ENCODE measurements around the gene YAP1. TPM values are rescaled to one million over a fixed set of nuclear protein-coding genes. Genes with fewer than 3 reads are reported as not detected.
A peak's percentile ranks its signal among the peaks of the same experiment; 100 is the strongest.

The YAP1 gene
- total and polyA plus RNA-seq, 2 experiments from 2014 or later = 11.9 to 136 TPM

DNA sequence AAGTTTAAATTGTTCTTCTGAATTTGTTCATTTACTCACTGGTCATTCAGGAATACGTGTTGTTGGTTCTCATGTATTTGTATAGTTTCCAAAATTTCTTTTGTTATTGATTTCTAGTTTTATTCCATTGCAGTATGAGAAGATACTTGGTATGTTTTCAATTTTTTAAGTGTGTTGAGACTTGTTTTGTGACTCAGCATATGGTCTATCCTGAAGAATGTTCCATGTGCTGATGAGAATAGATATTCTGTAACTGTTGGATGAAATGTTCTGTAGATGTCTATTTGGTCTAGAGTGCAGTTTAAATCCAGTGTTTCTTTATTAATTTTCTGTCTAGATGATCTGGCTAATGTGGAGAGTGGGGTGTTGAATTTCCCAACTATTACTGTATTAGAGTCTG lies 39.5 kb upstream of the YAP1 start:
- Histone ChIP-seq H3K4me2 (ENCODE audit: unreplicated experiment) (no peak overlapping the region), H3K27me3 (replicated peaks; ENCODE audit: insufficient read depth) (no peaks in the 10 kb centered on the region), H3K36me3 (ENCODE audit: low read depth) (0 out of 2 replicates have a peak, but pooled peaks cover 8% of the 10 kb centered on the region), H3F3A (ENCODE audit: insufficient read depth) (no peaks in the 10 kb centered on the region), H2AFZ (no peak overlapping the region), H3K9me3 (ENCODE audit: low read depth) (no peaks in the 10 kb centered on the region), H3K9me2 (ENCODE audit: insufficient read depth) (no peaks in the 10 kb centered on the region), H3K27ac (no peak overlapping the region), H3K9ac (no peak overlapping the region), H3K79me2 (ENCODE audit: insufficient read depth) (no peaks in the 10 kb centered on the region), H3K4me1 (ENCODE audit: insufficient read depth) (no peaks in the 10 kb centered on the region), H4K20me1 (ENCODE audit: insufficient read depth) (no peaks in the 10 kb centered on the region), H3K4me3 (no peak overlapping the region)
- in situ Hi-C loops (cut with MboI) = no loop called here
- TF ChIP-seq EZH2phosphoT487 (IDR thresholded peaks at IDR 0.05; ENCODE audit: insufficient read depth, low read depth) (no peak), EZH2 (IDR thresholded peaks at IDR 0.05; ENCODE audit: insufficient read depth, poor library complexity, severe bottlenecking) (no peak)
- WGBS, 2 experiments (ENCODE audit: low coverage in 1 of 2, low lambda C conversion rate in 2 of 2, missing lambda C conversion rate in 2 of 2) = 67 to 70% methylated on average over 1 of the region's 1 CpG
- DNase-seq = no peak

DNA sequence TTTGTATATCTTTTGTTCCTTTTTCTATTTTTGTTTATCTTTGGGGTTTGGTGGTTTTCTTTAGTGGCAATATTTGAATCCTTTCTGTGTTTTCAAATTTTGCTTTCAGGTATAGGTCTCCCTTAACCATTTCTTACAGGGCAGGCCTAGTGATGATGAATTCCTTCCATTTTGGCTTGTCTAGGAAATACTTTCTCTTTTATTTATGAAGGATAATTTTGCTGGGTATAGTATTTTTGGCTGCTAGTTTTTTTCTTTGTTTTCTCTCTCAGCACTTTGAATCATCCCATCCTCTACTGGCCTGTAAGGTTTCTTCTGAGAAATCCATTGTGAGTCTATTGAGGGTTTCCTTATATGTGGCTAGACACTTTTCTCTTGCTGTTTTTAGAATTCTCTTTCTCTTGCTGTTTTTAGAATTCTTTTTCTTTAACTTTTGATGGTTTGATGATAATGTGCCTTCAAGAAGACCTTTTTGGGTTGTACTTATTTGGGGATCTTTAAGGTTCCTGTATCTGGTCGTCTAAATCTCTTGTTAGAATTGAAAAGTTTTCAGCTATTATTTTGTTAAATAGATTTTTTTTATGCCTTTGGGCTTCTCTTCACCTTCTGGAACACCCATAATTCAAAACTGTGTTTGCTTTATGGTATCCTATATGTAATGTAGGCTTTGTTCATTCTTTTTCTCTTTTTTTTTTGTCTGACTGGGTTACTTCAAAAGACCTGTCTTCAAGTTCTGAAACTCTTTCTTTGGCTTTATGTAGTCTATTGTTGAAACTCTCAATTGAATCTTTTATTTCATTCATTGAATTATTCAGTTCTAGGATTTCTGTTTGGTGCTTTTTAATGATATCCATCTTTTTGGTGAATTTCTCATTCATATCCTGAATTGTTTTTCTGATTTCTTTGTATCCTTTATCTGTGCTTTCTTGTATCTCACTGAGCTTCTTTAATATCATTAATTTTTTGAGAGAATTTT lies 38.5 kb upstream of the YAP1 start:
- 43 to 45% methylated on average over 1 of the region's 1 CpG for WGBS, 2 experiments (ENCODE audit: low coverage in 1 of 2, low lambda C conversion rate in 2 of 2, missing lambda C conversion rate in 2 of 2)
- H2AFZ ChIP-seq = no peak overlapping the region
- H4K20me1 ChIP-seq (ENCODE audit: insufficient read depth) = no peaks in the 10 kb centered on the region
- H3F3A ChIP-seq (ENCODE audit: insufficient read depth) = no peaks in the 10 kb centered on the region
- no peaks in the 10 kb centered on the region for H3K27me3 ChIP-seq (replicated peaks; ENCODE audit: insufficient read depth)
- no peaks in the 10 kb centered on the region for H3K79me2 ChIP-seq (ENCODE audit: insufficient read depth)
- H3K4me3 ChIP-seq = no peak overlapping the region
- DNase-seq = no peak
- no peaks in the 10 kb centered on the region for H3K4me1 ChIP-seq (ENCODE audit: insufficient read depth)
- in situ Hi-C loops (cut with MboI) = no loop called here
- H3K9me2 ChIP-seq (ENCODE audit: insufficient read depth) = no peaks in the 10 kb centered on the region
- H3K9me3 ChIP-seq (ENCODE audit: low read depth) = no peaks in the 10 kb centered on the region
- H3K36me3 ChIP-seq (ENCODE audit: low read depth) = 0 out of 2 replicates have a peak, but pooled peaks cover 8% of the 10 kb centered on the region
- no peak overlapping the region for H3K27ac ChIP-seq
- no peak overlapping the region for H3K9ac ChIP-seq
- TF ChIP-seq EZH2 (IDR thresholded peaks at IDR 0.05; ENCODE audit: insufficient read depth, poor library complexity, severe bottlenecking) = no peak
- H3K4me2 ChIP-seq (ENCODE audit: unreplicated experiment) = no peak overlapping the region

DNA sequence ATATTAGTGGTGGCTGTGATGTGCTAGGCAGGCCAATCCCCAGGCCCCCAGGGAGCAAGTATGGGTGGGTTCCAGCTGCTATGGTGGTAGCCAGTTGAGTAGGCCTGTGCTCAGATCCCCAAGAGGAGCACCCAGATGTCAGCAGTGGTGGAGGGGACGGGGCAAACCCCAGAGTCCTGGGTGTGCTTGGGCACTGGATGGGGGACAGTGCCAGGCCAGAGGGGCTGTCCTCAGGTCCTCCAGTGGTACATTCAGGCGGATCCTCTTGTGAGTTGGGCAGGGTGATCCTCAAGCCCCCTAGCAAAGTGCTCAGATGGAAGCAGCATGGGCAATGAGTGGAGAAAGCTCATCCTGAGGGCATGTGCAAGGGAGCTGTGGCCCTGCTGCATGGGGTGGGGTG lies 37.0 kb upstream of the YAP1 start:
- 0 out of 2 replicates have a peak, but pooled peaks cover 8% of the 10 kb centered on the region for H3K36me3 ChIP-seq (ENCODE audit: low read depth)
- WGBS, 2 experiments (ENCODE audit: low coverage in 1 of 2, low lambda C conversion rate in 2 of 2, missing lambda C conversion rate in 2 of 2) = 66% methylated on average over 2 of the region's 2 CpGs
- no peaks in the 10 kb centered on the region for H3K4me1 ChIP-seq (ENCODE audit: insufficient read depth)
- no peak for DNase-seq
- H3K9me2 ChIP-seq (ENCODE audit: insufficient read depth) = no peaks in the 10 kb centered on the region
- no peak overlapping the region for H3K27ac ChIP-seq
- H3F3A ChIP-seq (ENCODE audit: insufficient read depth) = no peaks in the 10 kb centered on the region
- no peaks in the 10 kb centered on the region for H4K20me1 ChIP-seq (ENCODE audit: insufficient read depth)
- H3K27me3 ChIP-seq (replicated peaks; ENCODE audit: insufficient read depth) = no peaks in the 10 kb centered on the region
- TF ChIP-seq EZH2phosphoT487 (IDR thresholded peaks at IDR 0.05; ENCODE audit: insufficient read depth, low read depth) (no peak), EZH2 (IDR thresholded peaks at IDR 0.05; ENCODE audit: insufficient read depth, poor library complexity, severe bottlenecking) (no peak)
- H3K79me2 ChIP-seq (ENCODE audit: insufficient read depth) = no peaks in the 10 kb centered on the region
- no peaks in the 10 kb centered on the region for H3K9me3 ChIP-seq (ENCODE audit: low read depth)
- in situ Hi-C loops (cut with MboI) = no loop called here
- no peak overlapping the region for H3K4me3 ChIP-seq
- H3K9ac ChIP-seq = no peak overlapping the region
- no peak overlapping the region for H2AFZ ChIP-seq
- H3K4me2 ChIP-seq (ENCODE audit: unreplicated experiment) = no peak overlapping the region

DNA sequence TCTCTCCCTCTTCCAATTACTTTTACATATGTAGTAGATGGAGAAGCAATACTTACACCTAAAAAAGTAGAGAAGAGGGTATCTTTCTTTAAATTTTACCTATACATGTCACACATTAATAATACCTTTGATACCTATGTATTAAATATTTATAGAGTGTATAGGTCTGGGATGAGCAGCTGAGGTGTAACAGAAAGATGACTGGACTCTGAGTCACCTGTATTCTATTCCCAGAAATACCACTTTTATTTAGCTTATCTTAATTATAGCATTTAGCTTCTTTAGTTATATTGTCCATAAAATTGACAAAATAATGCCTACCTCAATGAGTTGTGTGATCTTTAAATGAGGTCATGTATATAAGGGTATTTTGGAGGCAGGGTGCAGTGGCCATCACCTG lies 30.6 kb upstream of the YAP1 start:
- TF ChIP-seq EZH2phosphoT487 (IDR thresholded peaks at IDR 0.05; ENCODE audit: insufficient read depth, low read depth) = no peak
- TF ChIP-seq EZH2 (IDR thresholded peaks at IDR 0.05; ENCODE audit: insufficient read depth, poor library complexity, severe bottlenecking) = no peak
- no peaks in the 10 kb centered on the region for H3F3A ChIP-seq (ENCODE audit: insufficient read depth)
- H4K20me1 ChIP-seq (ENCODE audit: insufficient read depth) = no peaks in the 10 kb centered on the region

More for the DNA sequence above, 30.6 kb upstream of the YAP1 start:
- H3K27ac ChIP-seq = no peak overlapping the region
- H3K4me1 ChIP-seq (ENCODE audit: insufficient read depth) = no peaks in the 10 kb centered on the region; the same call in 1 of the 2 replicates
- no peak overlapping the region for H2AFZ ChIP-seq
- no peak overlapping the region for H3K9ac ChIP-seq
- H3K9me2 ChIP-seq (ENCODE audit: insufficient read depth) = no peaks in the 10 kb centered on the region
- H3K79me2 ChIP-seq (ENCODE audit: insufficient read depth) = no peaks in the 10 kb centered on the region
- H3K4me3 ChIP-seq = no peak overlapping the region
- H3K36me3 ChIP-seq (ENCODE audit: low read depth) = no peaks in the 10 kb centered on the region
- no peaks in the 10 kb centered on the region for H3K27me3 ChIP-seq (replicated peaks; ENCODE audit: insufficient read depth)
- in situ Hi-C loops (cut with MboI) = no loop called here
- H3K9me3 ChIP-seq (ENCODE audit: low read depth) = no peaks in the 10 kb centered on the region
- no peak overlapping the region for H3K4me2 ChIP-seq (ENCODE audit: unreplicated experiment)
- peak; percentile 11 for DNase-seq
